HG03135 (cell line): ENCODE data around the gene NEDD4.
"Not testable (repeated sequence)": the region's sequence is repeated elsewhere in the genome, so short reads cannot be mapped to it uniquely, and the experiment has no call there.

Source experiments
- ATAC-seq: cut with Tn5 transposase; IDR thresholded peaks from one replicate; pipeline ENCODE4 v1.9.1; 2021; ENCODE audit warnings: mild to moderate bottlenecking, moderate library complexity; ENCODE audit not compliant: unreplicated experiment

Gene NEDD4

GRCh38 chr15:55834331-55834730 is 159.1 kb downstream of the NEDD4 start:
- no peak for ATAC-seq

- no peak for ATAC-seq
Measured at GRCh38 chr15:55829826-55830225, 163.6 kb downstream of the NEDD4 start.

GRCh38 chr15:55827955-55828354 is 165.5 kb downstream of the NEDD4 start:
- no peak for ATAC-seq

- ATAC-seq = no peak
Measured at GRCh38 chr15:55827204-55827603, 166.2 kb downstream of the NEDD4 start.

GRCh38 chr15:55824857-55825613 is 168.4 kb downstream of the NEDD4 start:
- ATAC-seq = no peak

- ATAC-seq = no peak
Measured at GRCh38 chr15:55823699-55824340, 169.6 kb downstream of the NEDD4 start.

- ATAC-seq = no peak
Measured at GRCh38 chr15:55823191-55823670, 170.2 kb downstream of the NEDD4 start.

GRCh38 chr15:55821740-55822139 is 171.7 kb downstream of the NEDD4 start:
- not testable (repeated sequence) for ATAC-seq

- no peak for ATAC-seq
Measured at GRCh38 chr15:55820043-55820442, 173.4 kb downstream of the NEDD4 start.

- no peak for ATAC-seq
Measured at GRCh38 chr15:55819397-55820034, 173.9 kb downstream of the NEDD4 start.

GRCh38 chr15:55816017-55816416 is 177.4 kb downstream of the NEDD4 start:
- no peak for ATAC-seq

GRCh38 chr15:55802600-55803376 is 190.6 kb downstream of the NEDD4 start:
- ATAC-seq = no peak

GRCh38 chr15:55800216-55800615 is 193.2 kb downstream of the NEDD4 start:
- ATAC-seq = no peak

- ATAC-seq = no peak
Measured at GRCh38 chr15:55799291-55800212, 193.9 kb downstream of the NEDD4 start.

- no peak for ATAC-seq
Measured at GRCh38 chr15:55796321-55796965, 197.0 kb downstream of the NEDD4 start.

GRCh38 chr15:55795031-55795430 is 198.4 kb downstream of the NEDD4 start:
- ATAC-seq = no peak

GRCh38 chr15:55791551-55792400 is 201.6 kb downstream of the NEDD4 start:
- ATAC-seq = no peak

- no peak for ATAC-seq
Measured at GRCh38 chr15:55789066-55789660, 204.2 kb downstream of the NEDD4 start.
